IPS DF 19.7 (cell line): ENCODE data around the gene ABCA7.

Experiments
- DNase-seq: peaks from one replicate; pipeline ENCODE4 v3.0.0-alpha.2; 2013; ENCODE audit warnings: low read depth, low spot score

Gene ABCA7

GRCh38 chr19:1086613-1087012 lies 46.7 kb downstream of the ABCA7 start:
- no peak for DNase-seq

GRCh38 chr19:1087813-1088415 lies 48.0 kb downstream of the ABCA7 start:
- DNase-seq: no peak

GRCh38 chr19:1088416-1089010 lies 48.6 kb downstream of the ABCA7 start:
- DNase-seq: no peak

GRCh38 chr19:1089126-1089771 lies 49.3 kb downstream of the ABCA7 start:
- DNase-seq: no peak

- no peak for DNase-seq
Observed at GRCh38 chr19:1089891-1090290, 50.0 kb downstream of the ABCA7 start.

GRCh38 chr19:1090731-1091543 lies 51.0 kb downstream of the ABCA7 start:
- no peak for DNase-seq

- no peak for DNase-seq
Observed at GRCh38 chr19:1091544-1092175, 51.8 kb downstream of the ABCA7 start.

GRCh38 chr19:1093330-1093729 lies 53.4 kb downstream of the ABCA7 start:
- DNase-seq: no peak

GRCh38 chr19:1093811-1094553 lies 54.1 kb downstream of the ABCA7 start:
- DNase-seq: no peak

- no peak for DNase-seq
Observed at GRCh38 chr19:1094655-1094977, 54.7 kb downstream of the ABCA7 start.

- DNase-seq: peak; percentile 77
Observed at GRCh38 chr19:1094978-1095701, 55.2 kb downstream of the ABCA7 start, which contains the start of gene POLR2E. TSS of gene POLR2E (minus strand) at chr19:1095375. CDS start at chr19:1095315, 60 bp downstream.

GRCh38 chr19:1097810-1098176 lies 57.9 kb downstream of the ABCA7 start:
- DNase-seq: no peak

GRCh38 chr19:1098177-1099051 lies 58.5 kb downstream of the ABCA7 start:
- no peak for DNase-seq

GRCh38 chr19:1101337-1101698 lies 61.4 kb downstream of the ABCA7 start:
- no peak for DNase-seq

- no peak for DNase-seq
Observed at GRCh38 chr19:1102407-1103131, 62.7 kb downstream of the ABCA7 start.

- no peak for DNase-seq
Observed at GRCh38 chr19:1103132-1103707, 63.3 kb downstream of the ABCA7 start.

- peak; percentile 83 for DNase-seq
Observed at GRCh38 chr19:1103708-1104310, 63.9 kb downstream of the ABCA7 start, which contains the start of gene GPX4. TSS of gene GPX4 (plus strand) at chr19:1103994. CDS start at chr19:1104044, 50 bp downstream.
